Measurements from ENCODE around the gene RAD51B.
"Not testable (repeated sequence)": the region's sequence is repeated elsewhere in the genome, so short reads cannot be mapped to it uniquely, and the experiment has no call there.

The RAD51B gene

DNA sequence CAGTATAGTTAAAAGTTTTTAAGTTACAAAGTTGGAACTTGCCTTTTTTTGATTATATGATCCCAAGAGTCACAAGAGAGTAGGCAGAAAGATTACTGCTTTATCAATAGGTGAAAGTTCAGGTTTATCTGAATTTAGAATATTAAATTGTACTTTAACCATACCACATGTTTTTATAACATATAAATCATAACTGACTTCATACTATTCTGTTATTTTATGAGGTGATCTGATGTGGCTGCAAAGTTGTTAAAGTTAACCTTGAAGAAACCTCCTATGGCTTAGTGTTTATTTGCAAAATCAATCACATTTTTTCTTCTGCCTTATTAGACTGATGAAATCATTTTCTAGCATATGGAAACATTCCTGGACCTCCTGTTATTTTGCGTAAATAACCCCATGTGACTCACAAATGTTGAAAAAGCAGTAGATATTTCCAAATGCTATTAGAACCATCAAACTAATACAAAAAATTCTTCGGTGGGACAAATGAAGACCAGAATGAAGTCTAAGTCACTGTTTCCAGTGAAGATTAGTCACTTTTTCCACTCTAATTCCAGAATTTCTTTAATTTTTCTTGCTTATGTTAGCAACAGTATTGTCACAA, 132.1 kb downstream of the RAD51B start:
- DNase-seq, result no peak

DNA sequence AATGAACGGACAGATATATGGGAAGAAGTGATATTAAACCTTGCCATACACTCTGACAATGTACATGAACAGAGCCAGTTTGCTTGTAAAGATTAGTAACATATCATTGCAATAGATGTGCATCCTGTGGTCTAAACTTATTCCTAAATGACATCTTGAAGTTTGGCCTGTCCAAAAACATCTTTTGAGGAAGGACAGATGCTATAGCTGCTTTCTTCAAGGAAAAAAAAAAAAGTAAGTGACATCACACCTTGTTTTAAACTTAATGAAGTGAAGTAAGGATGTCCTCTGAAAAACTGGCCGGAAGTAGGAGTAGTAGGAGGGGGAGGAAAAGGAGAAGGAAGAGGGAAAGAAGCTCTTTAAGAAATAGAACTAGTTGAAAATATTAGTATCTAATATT, 132.8 kb downstream of the RAD51B start:
- DNase-seq, result no peak

DNA sequence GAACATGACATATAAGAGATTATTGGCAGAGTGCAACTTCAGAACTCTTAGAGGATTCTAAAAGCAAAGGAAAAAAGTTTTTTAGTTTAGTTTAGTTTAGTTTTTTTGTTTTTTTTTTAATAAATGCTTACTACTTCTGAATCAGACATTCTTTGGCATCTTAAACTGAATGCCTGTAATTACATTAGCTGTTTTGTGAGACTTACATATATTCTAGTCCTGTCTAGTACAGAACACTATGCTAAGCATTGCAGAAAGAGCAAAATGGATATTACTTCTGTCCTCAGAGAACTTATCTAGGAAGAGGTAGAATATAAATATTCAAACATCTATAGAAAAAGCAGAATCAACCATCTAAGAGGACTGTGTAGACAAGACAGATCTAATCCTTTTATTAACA, 133.2 kb downstream of the RAD51B start:
- no peak for DNase-seq

DNA sequence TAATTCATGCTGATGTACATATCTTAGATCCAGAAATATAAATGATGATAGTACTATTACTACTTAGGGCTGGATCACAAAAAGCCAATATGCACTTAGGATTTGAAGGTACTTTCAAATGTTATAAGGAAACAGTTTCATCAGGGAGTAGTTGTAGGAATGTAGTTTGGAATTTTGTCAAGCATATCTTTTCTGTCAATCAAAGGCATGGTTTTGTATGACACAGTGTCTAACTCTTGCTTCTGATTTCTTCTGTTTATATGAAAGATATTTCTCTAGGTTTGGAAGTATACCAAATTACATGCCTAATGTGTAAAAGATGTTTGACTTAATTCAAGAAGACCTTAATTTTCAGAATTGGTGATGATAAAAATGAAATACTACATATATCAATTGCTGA, 135.7 kb downstream of the RAD51B start:
- DNase-seq, result no peak

DNA sequence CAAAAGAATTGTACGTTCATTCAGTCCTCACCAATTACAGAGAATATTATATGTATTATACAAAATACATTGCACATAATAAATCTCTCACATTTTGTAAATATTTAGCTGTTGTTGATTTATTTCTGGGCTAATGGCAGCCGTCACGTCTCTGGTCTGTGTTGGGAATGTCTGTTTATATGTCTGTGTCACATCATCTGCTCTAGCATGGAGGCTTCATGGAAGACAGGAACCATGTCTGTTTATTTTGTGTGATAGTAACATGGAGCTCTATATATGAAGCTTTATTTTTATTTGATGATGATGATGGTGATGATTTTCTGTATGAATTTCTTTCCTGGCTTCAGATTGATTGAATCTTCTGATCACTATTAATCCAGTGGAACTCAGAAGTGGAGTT, 138.4 kb downstream of the RAD51B start:
- no peak for DNase-seq

DNA sequence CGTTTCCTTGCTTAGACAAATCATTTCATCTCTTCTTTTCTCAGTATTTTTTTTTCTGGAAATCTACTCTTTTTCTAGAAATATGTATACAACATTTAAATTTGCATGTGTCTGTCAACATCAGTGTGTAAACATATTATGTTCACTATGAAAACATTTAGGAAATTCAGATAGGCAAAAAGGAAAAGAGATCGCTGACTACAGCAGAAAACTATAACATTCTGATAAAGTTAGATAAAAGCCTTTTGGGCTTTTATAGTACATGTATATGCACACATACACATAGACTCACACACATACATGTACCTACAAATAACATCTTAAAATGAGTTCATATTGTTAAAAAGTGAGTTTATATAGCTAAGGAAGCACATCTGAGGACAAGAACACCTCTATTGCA, 142.1 kb downstream of the RAD51B start:
- DNase-seq, result no peak

DNA sequence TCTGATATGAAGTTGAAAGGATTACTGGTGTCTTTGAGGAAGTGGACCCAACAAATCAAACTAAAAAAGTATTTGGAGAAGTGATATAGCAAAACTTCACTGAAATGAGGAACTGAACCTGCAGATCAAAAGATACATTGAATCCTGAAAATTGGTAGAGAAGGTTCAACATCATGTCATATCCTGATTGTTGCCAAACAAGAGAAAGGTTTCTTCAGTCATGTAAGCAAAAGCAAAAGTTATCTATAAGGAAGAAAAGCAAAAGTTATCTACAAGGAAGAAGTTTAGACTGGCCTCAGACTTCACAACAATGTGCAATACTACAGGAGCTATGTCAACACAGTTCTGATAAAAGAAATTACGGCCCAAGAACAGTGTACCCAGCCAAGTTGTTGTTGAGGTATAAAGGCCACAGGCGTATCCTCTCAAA, 142.7 kb downstream of the RAD51B start:
- no peak for DNase-seq

DNA sequence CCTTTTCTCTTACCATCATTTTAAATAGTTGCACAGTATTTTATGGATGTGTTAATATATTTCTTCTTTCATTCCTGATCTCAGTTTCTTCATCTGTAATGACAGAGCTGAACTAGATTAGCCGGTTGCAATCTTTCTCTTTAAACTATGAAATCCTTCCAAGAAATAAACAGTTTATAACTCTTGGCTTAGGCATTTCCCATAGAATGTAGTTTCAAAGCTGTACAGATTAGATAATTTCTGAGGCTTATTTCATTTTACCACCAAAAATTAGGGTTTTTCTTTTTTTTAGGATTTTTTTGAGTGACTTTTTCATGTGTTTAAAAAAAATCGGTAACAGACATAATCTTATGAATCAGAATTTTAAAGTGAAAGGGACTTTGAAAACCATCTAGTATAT, 144.0 kb downstream of the RAD51B start:
- DNase-seq, result no peak

DNA sequence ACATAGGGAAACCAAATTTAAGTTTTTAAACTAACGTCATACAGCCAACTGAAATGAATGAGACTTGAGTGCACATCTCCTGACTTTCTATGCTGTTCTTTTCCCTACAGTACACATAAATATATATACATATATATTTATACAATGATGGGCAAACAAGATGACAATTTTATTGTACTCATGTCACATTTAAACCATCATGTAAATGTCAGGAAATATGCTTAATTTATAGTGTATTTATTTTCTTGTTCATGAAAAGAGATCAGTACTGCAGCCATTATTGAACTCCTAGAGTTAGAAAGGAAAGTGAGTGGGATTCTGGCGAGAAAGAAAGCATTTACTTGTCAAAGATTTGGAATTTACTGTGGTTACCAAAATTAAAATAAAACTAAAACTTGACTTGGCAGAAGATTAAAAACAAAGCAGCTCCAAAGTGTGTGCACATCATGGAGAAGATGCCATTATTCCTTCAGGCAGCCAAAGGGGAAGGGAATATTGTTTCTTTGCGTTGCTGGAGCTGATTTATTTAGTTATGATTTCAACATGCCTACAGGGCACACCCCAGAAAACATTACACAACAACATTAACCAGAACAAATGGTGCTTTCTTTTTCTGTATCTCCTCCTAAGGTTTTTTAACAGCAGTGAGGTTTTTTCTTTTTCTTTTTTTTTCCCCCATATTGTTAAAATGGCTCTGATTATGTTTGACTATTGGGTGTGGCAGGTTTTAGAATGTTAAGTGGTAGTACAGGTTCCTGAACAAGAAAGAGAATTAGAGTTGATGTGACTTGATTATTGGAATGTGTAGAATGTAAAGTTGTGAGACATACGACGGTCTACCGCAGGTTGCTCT, 144.6 kb downstream of the RAD51B start:
- DNase-seq, result no peak

DNA sequence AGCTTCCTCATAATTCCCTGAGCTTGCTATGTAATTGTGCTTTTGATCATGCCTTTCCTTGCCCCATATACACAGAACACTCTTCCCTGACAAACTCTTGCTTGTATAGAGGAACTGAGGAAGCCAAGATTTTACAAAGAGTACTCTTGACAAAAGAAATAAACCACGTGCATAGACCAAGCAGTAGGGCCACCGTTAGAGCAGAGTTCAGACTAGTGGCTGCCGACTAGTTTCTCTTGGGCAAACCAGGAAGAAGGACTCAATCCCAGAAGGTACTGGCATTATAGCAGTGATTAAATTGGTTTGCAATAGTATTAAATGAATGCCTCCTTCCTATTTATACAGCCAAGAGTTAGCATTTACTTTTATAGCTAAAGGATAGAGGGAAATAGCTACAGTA, 146.1 kb downstream of the RAD51B start:
- DNase-seq, result no peak

DNA sequence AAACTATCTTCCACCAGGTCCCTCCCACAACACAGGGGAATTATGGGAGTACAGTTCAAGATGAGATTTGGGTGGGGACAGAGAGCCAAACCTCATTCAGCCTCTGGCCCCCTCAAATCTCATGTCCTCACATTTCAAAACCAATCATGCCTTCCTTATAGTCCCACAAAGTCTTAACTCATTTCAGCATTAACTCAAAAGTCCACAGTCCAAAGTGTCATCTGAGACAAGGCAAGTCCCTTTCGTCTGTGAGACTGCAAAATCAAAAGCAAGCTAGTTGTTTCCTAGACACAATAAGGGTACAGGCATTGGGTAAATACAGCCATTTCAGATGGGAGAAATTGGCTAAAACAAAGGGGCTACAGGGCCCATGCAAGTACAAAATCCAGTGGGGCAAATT, 147.6 kb downstream of the RAD51B start:
- no peak for DNase-seq

DNA sequence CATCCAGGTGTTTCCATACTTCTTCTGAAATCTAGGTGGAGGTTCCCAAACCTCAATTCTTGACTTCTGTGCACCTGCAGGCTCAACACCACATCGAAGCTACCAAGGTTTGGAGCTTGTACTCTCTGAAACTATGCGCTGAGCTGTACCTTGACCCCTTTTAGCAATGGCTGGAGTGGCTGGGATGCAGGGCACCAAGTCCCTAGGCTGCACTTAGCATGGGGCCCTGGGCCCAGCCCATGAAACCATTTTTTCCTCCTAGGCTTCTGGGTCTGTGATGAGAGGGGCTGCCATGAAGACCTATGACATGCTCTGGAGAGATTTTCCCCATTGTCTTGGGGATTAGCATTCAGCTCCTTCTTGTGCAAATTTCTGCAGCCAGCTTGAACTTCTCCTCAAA, 148.4 kb downstream of the RAD51B start:
- DNase-seq, result not testable (repeated sequence)

DNA sequence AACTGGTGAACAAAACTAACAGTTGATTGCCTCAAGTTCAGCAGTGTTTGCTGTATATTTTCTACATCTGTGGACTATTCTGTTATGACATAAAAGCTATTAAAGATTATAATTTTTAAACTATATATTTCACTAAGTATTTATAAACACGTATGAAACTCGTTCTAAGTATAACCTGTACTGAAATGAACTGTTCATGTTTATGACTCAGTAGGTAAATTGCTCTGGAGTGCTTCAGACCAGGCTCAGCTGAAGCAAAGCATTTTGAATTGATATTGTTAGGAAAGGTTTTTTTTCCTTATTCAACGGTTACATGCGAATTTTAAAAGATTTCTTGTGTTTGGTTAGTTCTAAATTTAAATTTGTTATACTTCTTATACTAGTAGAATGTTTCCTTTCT, 151.3 kb downstream of the RAD51B start:
- DNase-seq, result no peak

DNA sequence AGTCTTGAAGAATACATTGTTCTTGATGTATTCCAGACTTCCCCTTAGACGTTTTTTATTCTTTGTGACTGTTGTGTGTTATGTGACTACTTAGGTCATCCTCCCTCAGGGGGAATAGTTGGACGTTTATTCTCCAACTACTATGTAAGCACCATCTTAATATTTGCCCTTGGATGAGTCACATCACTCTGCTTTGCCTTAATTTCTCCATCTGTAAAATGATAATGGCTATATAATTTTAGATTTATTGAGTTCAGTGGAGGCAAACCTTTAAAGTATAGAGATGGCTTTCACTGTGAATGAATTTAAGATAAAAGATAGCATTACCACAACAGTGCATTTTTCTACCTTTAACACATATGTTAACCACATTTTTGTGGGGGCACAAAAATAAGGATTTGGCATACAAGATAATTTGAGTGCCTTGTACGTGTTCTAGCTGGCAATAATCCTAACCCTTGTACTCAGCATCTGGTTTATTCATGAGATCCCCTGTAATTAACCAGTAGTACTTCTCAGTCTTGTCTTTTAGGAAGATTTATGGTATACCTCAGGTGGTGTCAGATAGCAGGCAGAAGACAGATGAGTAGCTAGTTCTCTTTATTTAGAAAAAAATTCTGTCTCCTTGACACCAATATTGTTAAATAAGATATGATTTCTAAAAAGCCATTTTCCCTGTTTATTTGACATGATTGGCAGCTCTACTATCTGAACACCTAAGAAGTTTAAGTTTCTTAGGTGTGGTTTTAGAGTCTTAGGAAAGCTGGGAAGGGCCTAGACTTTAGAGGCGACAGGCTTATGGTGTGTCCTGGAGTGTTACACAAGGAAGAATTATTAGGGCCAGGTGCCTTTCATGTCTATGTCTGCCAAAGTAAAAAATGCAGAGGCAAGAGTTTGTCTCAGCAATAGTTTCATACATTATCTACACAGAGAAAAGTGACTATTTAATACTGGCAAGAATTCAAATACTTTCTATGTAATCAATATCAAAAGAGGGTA, 152.3 kb downstream of the RAD51B start:
- DNase-seq, result no peak

DNA sequence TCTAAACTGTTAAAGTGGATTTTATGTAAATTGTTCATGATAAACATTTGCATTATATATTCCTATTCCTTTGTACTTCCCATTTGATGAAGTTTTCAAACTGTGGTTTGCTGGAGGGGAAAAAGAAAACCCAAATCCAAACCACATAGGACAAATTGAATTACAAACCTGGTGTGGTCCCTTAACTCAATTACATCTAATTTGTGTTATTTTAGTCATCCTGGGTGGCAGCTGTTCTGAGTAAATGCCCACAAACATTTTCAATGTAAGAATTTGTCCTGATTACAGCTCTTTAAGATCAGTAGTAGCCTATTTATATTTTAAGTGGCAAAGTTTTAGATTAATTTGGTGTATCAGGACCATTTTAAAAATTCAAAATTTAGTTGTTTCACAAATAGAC, 153.9 kb downstream of the RAD51B start:
- DNase-seq, result no peak

DNA sequence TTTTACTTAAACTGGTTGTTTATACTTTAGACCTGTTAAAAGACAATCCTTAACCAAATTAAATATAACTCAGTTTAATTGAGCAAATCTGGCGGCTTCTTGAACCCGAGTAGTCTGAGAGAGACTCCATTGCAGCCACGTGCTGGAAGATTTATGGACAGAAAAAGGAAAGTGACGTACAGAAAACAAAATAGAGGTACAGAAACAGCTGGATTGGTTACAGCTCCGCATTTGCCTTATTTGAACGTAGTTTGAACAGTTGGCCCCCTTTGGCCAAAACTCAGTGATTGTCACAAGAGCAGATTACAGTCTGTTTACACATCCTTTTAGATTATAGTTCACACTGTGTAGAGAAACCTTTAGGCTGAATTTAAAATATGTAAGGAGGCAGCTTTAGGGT, 155.9 kb downstream of the RAD51B start:
- no peak for DNase-seq

DNA sequence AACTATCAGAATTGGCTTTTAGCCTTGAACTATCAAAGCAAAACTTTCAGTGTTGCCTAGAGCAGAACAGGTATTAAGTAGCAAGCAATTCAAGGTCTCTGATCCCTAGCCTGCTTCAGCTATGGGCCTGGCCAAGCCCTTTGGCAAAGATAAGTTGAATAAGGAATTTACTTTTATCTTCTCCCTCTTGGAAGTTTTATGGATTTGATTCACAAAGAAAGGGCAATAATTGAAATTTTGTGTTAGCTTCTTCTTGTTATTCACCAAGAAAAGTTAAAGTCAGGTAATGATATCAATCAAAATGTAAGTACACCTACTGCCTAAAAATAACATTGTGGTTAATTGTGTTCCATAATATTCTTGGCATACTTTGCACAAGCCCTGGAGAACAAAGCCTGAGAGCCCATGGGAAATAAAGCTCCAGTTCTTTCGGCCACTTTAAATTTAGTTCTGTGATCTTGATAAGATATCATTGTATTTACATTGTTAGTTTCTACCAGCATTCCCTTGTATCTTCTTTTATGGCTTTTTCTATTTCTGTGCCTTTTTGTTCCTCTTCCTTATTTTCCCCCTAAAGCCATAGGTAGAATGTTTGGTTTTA, 158.0 kb downstream of the RAD51B start:
- DNase-seq, result no peak

DNA sequence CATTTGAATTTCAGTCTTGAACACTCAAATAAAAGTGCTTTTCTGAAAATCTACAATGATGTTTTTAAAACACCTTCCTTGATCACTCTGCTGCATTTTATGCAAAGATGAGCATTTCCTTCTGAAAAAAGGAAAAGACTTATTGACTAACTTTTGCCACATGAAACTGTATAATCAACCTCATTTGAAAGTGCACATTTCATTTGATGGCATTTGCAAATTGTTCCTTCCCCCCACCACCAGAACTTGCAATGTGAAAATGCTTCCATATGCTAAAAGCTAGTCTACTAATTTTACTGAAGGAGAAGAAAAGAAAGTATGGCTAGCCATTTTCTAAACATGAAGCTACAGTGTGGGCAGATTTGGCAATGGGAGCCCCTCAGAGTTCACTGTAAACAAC, 159.2 kb downstream of the RAD51B start:
- no peak for DNase-seq

DNA sequence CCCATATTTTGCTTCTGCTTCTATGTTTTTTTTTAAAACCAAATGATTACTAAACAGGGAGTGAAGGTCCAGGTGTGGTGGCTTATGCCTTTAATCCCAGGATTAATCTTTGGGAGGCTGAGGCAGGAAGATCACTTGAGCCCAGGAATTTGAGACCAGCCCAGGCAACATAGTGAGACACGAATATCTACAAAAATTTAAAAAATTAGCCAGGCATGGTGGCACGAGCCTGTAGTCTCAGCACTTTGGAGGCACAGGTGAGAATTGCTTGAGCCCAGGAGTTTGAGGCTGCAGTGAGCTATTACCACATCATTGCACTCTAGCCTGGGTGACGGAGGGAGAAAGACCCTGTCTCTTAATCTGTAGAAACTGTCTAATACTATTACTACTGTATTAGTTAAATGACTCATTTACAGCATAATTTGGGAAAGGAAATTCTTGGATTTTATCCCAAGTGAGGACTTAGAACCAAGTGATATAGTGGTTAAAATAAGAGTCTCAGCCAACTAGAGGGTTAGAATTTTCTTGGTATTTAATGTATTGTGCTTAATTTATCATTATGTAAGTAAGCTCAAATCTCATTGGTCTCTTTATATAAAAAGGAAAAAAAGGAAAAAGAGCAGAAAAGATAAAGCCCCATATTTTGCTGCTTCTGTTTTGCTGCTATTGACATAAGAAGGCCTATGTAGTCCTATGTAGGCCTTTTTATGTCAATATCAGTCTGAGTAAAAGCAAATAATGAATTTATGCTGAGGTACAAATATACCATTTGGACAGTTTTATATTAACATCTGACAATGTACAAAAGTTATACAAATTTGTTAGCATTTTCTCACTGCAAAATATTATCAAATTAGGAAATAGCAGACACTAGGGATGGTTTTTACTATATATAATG, 163.4 kb downstream of the RAD51B start:
- no peak for DNase-seq

DNA sequence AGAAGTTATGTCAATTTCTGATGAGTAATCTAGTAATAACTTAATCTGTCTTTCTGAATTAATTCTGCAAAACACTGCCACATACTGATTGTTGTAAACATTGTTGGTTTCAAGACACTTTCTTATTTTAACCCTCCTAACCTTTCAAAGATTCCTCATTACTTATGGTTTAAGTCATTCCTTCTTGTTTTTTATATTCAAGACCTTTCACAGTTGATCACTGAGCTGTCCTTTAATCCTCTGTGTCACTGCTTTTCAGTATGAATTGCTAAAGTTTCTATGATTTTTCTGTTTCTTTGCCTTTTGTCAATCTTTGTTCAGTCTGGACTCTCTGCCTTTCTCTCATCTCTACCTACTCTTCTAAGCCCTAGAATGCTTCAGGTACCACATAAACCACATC, 164.7 kb downstream of the RAD51B start:
- DNase-seq, result no peak

DNA sequence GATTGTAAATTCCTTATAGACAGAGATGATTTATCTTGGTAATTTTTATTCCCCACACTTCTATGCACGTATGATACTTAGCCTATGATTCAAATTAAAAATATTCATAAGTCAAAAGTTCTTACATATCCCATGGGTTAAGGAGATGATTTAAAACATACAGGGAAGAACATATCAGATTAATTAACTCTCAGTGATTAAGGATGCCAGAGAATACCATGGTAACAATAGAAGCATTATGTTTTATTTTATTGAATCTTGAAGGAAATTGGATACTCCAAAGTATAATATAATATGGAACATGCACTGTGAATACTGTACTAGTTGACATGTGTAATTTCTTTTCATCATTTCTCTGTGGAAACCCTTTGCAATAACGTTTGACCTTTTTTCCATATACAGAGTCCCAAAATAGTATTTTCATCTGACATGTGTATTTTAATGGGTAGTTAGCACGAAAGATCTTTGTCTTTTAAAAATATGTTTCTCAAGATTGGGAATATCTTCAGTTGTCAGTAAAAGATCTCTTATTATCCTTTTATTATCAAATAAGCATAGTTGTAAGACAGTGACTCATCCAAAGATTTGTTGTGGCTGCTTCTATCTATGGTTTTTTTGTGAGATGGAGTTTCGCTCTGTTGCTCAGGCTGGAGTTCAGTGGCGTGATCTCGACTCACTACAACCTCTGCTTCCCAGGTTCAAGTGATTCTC, 166.7 kb downstream of the RAD51B start:
- no peak for DNase-seq

Data from activated T-cell treated with anti-CD3 and anti-CD28 coated beads for 4 hours (primary cell).